IPS-NIHi7 (cell line): ENCODE results near the gene LPCAT1.
"Not testable (repeated sequence)": the region's sequence is repeated elsewhere in the genome, so short reads cannot be mapped to it uniquely, and the experiment has no call there.

Experiments used
- DNase-seq: peaks from one replicate; pipeline ENCODE4 v3.0.0; 2012; ENCODE audit warnings: mixed read lengths; ENCODE audit errors: extremely low spot score

The LPCAT1 gene

GRCh38 chr5:1540831-1541701 is 17.3 kb upstream of the LPCAT1 start:
- no peak for DNase-seq

DNA sequence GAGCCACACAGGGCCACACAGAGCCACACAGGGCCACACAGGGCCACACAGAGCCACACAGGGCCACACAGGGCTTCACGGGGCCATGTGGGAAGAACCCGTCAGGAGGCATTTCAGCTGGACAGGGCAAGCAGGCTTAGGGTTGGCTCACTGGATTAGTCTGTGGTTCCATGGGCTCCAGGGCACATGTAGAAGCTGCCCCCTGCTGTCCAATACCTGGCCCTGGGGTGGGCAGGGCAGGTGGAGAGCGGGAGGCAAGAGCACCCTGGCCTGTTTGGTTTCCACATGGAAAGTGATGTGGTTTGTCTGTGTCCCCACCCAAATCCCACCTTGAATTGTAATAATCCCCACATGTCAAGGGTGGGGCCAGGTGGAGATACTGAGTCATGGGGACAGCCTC is 16.4 kb upstream of the LPCAT1 start:
- no peak for DNase-seq

GRCh38 chr5:1539393-1540161 is 15.8 kb upstream of the LPCAT1 start:
- DNase-seq: not testable (repeated sequence)

- DNase-seq: no peak
Observed at GRCh38 chr5:1538741-1539392, 15.1 kb upstream of the LPCAT1 start.

- DNase-seq: no peak
Observed at GRCh38 chr5:1538276-1538675, 14.5 kb upstream of the LPCAT1 start.

GRCh38 chr5:1537603-1538154 is 13.9 kb upstream of the LPCAT1 start:
- no peak for DNase-seq

GRCh38 chr5:1536871-1537602 is 13.3 kb upstream of the LPCAT1 start:
- no peak for DNase-seq

DNA sequence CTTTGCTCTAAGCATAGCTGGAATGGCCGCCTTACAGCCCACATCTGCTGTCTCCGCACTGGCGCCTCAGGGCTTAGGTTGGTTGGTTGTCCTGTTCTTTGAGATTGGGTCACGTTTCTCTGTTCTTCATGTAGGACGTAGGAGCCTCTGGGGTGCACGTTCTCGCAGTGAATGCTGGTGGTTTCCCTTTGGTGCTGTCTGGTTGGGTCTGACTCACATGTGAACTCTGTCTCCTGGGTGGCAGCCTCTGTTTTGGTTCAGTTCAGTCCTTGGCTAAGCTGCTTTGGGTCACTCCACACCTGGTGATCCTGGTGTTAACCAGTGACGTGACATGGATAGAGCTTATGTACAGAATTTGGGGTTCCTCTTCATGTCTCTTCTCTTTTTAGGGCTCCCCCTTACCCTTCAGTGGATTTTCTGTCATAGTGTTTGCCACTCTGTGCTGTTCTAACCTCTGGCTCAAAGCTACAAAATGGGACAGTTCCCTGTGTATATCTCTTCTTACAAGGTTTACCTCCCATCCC is 12.6 kb upstream of the LPCAT1 start:
- no peak for DNase-seq

GRCh38 chr5:1535646-1536045 is 11.9 kb upstream of the LPCAT1 start:
- DNase-seq: no peak

DNA sequence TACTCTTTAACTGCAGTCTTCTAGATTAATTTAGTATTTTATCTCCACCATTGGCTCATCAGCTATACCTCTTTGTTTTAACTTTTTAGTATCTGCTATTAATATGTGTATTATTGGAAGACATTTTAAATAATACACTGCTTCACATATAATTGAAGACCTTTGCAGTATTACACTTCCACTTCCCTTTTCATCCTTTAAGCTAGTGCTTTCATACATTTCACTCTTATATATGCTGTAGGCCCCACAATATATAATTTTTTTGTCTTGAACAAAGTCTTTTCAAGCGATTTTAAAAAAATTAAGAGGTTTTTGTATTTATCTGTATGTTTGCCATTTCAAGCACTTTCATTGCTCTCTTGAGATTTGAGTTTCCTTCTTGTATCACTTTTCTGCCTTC is 8.6 kb upstream of the LPCAT1 start:
- no peak for DNase-seq

- DNase-seq: no peak
Observed at GRCh38 chr5:1529498-1529897, 5.7 kb upstream of the LPCAT1 start.

DNA sequence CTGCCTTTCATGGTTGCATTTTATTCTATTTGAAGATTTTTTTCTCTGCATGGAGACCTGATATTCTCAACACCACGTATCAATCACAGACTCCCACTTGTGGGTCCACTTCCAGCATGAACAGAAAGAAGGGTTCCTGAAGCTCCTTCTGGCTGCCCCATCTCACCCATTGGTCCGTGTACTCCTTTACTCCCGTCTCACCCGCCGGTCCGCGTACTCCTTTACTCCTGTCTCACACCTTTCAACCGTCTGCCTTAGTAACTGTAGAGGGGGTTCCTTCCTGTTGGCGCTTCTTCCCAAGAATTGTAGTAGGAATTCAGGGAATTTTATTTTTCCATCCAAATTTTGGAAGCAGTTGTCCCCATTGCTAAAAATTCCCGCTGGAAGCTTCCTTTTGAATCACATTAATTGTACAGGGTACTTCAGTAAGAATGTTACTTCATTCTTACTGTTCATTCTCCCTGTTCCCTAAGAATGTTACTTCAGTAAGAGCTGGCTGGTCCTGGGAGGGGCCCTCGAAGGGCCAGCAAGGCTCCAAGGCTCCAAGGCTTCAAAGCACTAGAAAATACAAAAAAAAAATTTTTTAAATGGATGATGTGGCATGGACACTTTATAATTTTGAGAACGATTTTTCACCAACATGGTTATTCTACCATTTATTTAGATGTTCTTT is 3.9 kb upstream of the LPCAT1 start:
- no peak for DNase-seq

GRCh38 chr5:1526681-1527131 is 2.9 kb upstream of the LPCAT1 start:
- DNase-seq: no peak

- no peak for DNase-seq
Observed at GRCh38 chr5:1526190-1526631, 2.5 kb upstream of the LPCAT1 start.

GRCh38 chr5:1525624-1526189 is 1.9 kb upstream of the LPCAT1 start:
- no peak for DNase-seq

DNA sequence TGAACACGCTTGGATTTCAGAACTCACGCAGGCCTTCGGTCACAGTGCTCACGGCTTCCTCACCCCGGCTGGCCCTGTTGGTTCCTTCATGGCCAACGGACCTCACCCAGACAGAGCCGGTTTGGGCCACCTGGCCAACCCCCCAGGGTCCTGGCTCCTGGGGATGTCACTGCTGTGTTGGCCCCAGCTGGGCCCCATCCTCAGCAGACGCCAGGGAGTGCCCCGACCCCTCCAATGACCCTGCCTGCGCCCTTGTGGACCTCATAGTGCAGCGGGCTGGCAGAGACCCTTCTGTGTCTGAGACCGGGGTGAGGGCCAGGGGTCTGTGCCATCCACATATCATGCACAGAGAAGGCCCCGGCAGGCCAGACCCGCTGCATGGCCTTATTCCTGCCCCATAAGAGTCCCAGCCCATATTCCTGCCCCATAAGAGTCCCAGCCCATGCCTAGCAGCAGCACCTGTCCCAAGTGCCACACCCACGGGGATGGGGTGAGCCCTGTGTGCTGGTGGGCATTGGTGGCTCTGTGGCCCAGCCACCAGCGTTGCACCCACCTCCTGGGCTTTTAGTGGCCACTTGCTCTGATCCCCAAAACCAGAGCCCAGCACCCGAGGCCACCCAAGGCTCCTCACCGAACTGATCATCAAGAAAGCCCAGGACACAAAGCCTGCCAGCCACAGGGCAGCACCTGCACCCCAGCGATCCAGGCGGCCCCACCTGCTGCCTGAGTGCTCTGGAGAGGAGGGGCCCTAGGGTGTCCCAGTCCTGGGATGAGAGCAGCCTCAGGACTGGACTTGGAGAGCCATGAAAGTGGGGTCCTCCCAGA is 1.3 kb upstream of the LPCAT1 start:
- no peak for DNase-seq

DNA sequence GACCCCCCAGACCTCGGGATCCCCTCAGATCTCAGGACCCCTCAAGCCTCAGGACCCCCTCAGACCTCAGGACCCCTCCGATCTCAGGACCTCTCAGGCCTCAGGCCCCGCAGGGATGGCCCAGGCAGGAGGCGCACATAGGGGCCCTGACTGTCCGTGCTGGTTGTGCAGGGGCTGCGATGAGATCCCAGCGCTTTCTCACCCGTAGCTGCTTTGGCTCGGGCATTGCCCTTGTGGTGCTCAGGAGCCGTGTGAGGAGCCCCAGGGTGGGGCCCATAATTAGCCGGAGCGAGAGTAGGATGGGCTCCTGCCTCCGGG is 680 bp upstream of the LPCAT1 start:
- no peak for DNase-seq

DNA sequence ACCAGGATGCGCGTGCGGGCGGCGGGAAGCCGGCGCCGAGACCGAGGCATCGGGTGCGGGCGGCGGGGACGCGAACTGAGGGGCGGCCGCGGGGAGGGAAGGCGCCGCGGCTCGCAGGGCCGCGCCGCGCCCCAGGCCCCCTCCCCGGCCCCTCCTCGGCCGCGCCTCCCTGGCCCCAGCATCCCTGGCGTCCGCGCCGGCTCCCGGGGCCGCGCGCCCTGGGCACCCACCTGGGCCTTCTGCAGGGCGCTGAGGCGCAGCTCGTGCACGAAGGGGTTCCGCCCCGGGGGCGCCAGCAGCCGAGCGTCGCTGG is 324 bp downstream of the LPCAT1 start:
- DNase-seq: no peak

DNA sequence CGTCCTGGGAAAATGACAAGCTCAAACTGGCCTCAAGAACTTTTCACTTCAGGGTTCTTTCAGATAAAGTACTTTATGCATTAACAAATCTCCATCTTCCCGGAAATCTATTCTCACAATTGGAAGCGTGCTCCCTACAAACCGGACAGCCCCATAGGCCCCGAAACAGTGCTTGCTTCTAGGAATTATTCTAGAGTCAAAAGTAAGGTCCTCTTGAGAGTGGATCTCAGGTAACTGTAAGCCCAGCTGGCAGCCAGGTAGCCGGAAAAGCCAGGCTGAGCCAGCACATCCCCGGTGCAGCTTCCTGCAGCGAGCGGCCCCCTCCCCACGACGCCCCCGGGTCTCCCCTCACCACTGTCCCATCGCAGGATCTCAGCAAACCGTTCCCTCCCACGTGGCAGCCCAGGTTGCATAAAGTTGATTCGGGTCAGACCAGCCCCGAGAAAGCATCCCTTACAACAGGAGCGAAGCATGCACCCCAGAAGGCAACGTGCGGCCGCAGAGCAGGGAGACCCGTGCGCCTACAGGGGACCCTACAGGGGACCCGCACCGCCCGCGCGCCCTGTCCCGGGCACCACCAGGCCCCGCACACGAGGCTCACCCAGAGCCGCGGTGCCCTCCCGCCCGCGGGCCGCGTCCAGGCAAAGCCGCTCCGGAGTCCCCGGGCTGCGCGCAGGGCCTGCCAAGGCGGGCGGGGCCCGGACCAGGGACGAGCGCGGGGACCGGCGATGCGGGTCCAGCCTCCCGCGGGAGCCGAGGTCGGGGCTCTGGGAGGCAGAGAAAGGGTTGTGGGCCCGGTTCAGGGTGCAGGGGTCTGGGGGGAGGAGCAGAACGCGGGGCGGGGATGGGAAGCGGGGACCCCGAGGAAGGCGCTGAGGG is 920 bp downstream of the LPCAT1 start:
- DNase-seq: no peak
